ENCODE data around the gene CSTF3. TPM values are rescaled to one million over a fixed set of nuclear protein-coding genes. Genes with fewer than 3 reads are reported as not detected.
"Not testable (repeated sequence)": the region's sequence is repeated elsewhere in the genome, so short reads cannot be mapped to it uniquely, and the experiment has no call there.

Gene CSTF3
- polyA plus RNA-seq, 4 donors = 12.4 to 42.3 (median 19.4) TPM

DNA sequence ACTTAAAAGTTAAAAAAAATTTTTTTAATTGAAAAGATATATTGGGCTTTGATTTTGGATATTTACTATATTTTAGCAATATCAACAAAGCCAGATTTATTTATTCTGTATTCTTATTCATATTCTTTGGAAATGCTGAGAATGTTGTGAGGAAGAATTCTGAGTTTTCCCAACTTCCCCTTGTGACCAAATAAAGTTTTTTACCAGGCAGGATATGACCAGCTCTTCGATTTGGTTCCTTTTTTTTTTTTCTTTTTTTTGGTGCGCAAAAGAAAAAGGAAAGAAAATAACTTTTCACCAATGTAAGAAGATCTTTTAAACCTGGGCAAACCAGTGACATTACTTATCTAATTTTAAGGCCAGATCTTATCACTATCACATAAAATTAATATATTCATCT is 109.0 kb downstream of the CSTF3 start:
- 67 to 100% (median 93%) methylated on average over 2 of the region's 2 CpGs for WGBS, 3 donors
- Histone ChIP-seq H3K27ac (ENCODE audit: low read depth in 1 of 3, low read length in 2 of 3) (no peak overlapping the region), H3K27me3 (ENCODE audit: control insufficient read depth in 3 of 3, insufficient read depth in 3 of 3, low read length in 3 of 3) (no peaks in the 10 kb centered on the region), H3K36me3 (ENCODE audit: control insufficient read depth in 3 of 3, insufficient read depth in 2 of 3, low read depth in 1 of 3, low read length in 3 of 3) (peaks cover 4 to 17% (median 6%) of the 10 kb centered on the region in 3 donors), H3K9me3 (ENCODE audit: control insufficient read depth in 2 of 2, insufficient read depth in 1 of 2, low read depth in 1 of 2, low read length in 1 of 2) (no peaks in the 10 kb centered on the region), H3K4me1 (ENCODE audit: control insufficient read depth in 3 of 3, insufficient read depth in 2 of 3, low read depth in 1 of 3, low read length in 2 of 3) (peaks cover 0 to 13% (median 2%) of the 10 kb centered on the region in 3 donors), H3K4me3 (ENCODE audit: low read depth in 1 of 3, low read length in 3 of 3) (no peak overlapping the region)
- DNase-seq (no peak), FAIRE-seq (no peak)

DNA sequence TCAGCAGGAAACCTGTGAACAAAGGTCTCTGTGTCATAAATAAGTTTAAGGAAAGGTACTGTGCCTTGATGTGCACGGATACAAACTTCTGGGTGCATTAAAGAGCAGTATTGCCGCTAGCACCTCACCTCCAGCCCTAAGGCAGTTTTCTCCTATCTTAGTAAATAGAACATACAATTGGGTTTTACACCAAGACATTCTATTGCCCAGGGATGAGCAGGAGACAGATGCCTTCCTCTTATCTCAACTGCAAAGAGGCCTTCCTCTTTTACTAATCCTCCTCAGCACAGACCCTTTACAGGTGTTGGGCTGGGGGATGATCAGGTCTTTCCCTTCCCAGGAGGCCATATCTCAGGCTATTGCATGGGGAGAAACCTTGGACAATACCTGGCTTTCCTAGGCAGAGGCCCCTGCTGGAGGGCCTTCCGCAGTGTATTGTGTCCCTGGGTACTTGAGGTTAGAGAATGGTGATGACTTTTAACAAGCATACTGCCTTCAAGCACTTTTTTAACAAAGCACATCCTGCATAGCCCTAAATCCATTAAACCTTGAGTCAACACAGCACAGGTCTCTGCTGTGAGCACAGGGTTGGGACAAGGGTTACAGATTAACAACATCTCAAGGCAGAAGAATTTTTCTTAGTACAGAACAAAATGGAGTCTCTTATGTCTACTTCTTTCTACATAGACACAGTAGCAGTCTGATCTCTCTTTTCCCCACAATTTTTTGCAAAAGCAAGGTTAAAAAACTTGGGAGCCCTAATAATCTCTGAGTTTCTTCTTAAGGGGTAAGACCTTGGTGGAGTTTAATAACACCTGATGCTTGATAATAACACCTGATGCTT is 111.5 kb downstream of the CSTF3 start:
- FAIRE-seq; H3K27me3 ChIP-seq (ENCODE audit: control insufficient read depth in 3 of 3, insufficient read depth in 3 of 3, low read length in 3 of 3); H3K9me3 ChIP-seq (ENCODE audit: control insufficient read depth in 2 of 2, insufficient read depth in 1 of 2, low read depth in 1 of 2, low read length in 1 of 2); H3K4me3 ChIP-seq (ENCODE audit: low read depth in 1 of 3, low read length in 3 of 3); H3K27ac ChIP-seq (ENCODE audit: low read depth in 1 of 3, low read length in 2 of 3): not testable (repeated sequence)
- DNase-seq = peak; percentile 34 to 49
- 62 to 81% (median 73%) methylated on average over 3 of the region's 3 CpGs for WGBS, 3 donors
- Histone ChIP-seq H3K36me3 (ENCODE audit: control insufficient read depth in 3 of 3, insufficient read depth in 2 of 3, low read depth in 1 of 3, low read length in 3 of 3) (peaks cover 2 to 13% (median 10%) of the 10 kb centered on the region in 3 donors), H3K4me1 (ENCODE audit: control insufficient read depth in 3 of 3, insufficient read depth in 2 of 3, low read depth in 1 of 3, low read length in 2 of 3) (peaks cover 0 to 13% (median 6%) of the 10 kb centered on the region in 3 donors)

DNA sequence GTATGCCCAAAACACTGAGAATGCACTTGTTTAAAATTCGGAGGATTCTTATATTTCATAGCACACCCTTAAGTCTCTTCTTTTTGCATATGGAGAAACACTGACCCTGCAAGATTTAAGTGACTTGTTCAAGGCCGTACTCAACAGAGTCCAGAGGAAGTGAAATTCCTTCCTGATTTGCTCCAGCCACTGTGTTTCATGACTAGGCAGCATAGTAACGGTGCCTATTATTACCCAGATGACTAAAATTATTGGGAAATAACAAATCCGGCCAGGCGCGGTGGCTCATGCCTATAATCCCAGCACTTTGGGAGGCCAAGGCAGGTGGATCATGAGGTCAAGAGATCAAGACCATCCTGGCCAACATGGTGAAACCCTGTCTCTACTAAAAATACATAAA is 112.6 kb downstream of the CSTF3 start:
- not testable (repeated sequence) for H3K27ac ChIP-seq (ENCODE audit: low read depth in 1 of 3, low read length in 2 of 3); DNase-seq; H3K4me3 ChIP-seq (ENCODE audit: low read depth in 1 of 3, low read length in 3 of 3); FAIRE-seq; H3K27me3 ChIP-seq (ENCODE audit: control insufficient read depth in 3 of 3, insufficient read depth in 3 of 3, low read length in 3 of 3); H3K9me3 ChIP-seq (ENCODE audit: control insufficient read depth in 2 of 2, insufficient read depth in 1 of 2, low read depth in 1 of 2, low read length in 1 of 2)
- H3K4me1 ChIP-seq (ENCODE audit: control insufficient read depth in 3 of 3, insufficient read depth in 2 of 3, low read depth in 1 of 3, low read length in 2 of 3) = peaks cover 0 to 13% (median 9%) of the 10 kb centered on the region in 3 donors
- 88 to 94% (median 91%) methylated on average over 6 of the region's 6 CpGs for WGBS, 3 donors
- H3K36me3 ChIP-seq (ENCODE audit: control insufficient read depth in 3 of 3, insufficient read depth in 2 of 3, low read depth in 1 of 3, low read length in 3 of 3) = peaks cover 0 to 13% (median 13%) of the 10 kb centered on the region in 3 donors

DNA sequence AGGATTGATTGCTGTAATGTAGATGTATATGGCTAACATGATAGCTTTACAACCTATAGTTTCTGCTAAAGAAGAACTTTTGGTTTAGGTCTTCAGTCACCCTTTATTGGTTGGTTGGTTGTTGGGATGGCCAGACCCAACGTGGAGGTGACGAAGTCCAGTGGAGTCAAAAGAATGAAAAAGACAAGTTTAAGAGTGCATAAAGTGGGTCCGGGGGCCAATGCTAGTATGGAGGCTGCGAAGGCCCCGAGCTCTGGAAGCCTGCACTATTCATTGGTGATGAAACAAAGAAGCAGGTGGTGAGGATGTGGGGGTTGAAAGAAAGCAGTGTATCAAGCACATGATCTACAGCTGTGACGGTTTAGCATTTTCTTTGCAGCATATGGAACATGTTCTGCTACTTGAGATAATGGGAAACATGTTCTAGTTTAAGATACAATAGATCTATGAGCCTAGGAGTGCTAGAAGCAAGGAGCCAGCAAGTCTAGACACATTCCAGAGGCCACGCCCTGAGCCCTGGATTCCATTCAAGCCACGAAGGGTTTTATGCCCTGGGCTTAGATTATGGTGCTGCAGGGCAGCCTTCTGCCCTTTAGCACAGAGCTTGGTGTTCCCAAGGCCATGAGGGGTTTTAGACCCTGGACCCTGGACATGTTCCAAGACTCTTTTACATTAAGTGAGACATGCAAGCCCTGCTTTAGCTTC is 115.6 kb downstream of the CSTF3 start:
- FAIRE-seq (no peak), DNase-seq (peak in 1 of 2 donors; percentile 98)
- H3K36me3 ChIP-seq (ENCODE audit: control insufficient read depth in 3 of 3, insufficient read depth in 2 of 3, low read depth in 1 of 3, low read length in 3 of 3) = peaks cover 0 to 13% (median 8%) of the 10 kb centered on the region in 3 donors
- H3K4me1 ChIP-seq (ENCODE audit: control insufficient read depth in 3 of 3, insufficient read depth in 2 of 3, low read depth in 1 of 3, low read length in 2 of 3) = peaks cover 0 to 18% (median 9%) of the 10 kb centered on the region in 3 donors
- H3K27ac ChIP-seq (ENCODE audit: low read depth in 1 of 3, low read length in 2 of 3) = peak overlapping the region in 1 of 3 donors; percentile 78
- H3K9me3 ChIP-seq (ENCODE audit: control insufficient read depth in 2 of 2, insufficient read depth in 1 of 2, low read depth in 1 of 2, low read length in 1 of 2) = peaks cover 0 to 8% of the 10 kb centered on the region in 2 donors
- WGBS, 3 donors = 64 to 85% (median 78%) methylated on average over 8 of the region's 8 CpGs
- H3K4me3 ChIP-seq (ENCODE audit: low read depth in 1 of 3, low read length in 3 of 3) = no peak overlapping the region
- H3K27me3 ChIP-seq (ENCODE audit: control insufficient read depth in 3 of 3, insufficient read depth in 3 of 3, low read length in 3 of 3) = no peaks in the 10 kb centered on the region

DNA sequence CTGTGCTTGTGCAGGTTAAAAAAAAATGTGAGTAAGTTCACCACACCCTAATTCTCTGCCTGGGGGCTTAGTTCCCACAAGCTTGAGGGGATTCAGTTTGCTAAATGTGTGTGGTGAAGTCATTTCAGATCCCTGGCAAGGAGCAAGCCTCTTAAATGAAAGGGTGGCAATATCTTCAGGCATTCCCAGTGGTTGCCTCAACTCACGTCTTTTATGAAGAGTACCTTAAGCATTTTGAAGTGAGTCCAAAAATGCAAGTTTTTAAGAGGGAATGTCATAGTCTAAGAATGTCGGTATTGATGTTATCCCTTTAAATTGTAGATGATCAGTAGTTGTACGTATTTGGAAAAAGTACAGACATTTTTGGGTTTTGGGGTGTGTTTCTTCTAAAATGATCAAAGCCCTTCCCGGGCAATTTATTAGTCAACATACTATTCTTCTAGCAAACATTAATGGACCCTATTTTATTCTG is 117.0 kb downstream of the CSTF3 start:
- peaks cover 0 to 8% of the 10 kb centered on the region in 2 donors for H3K9me3 ChIP-seq (ENCODE audit: control insufficient read depth in 2 of 2, insufficient read depth in 1 of 2, low read depth in 1 of 2, low read length in 1 of 2)
- 74 to 86% (median 82%) methylated on average over 4 of the region's 4 CpGs for WGBS, 3 donors
- peaks cover 0 to 13% (median 8%) of the 10 kb centered on the region in 3 donors for H3K36me3 ChIP-seq (ENCODE audit: control insufficient read depth in 3 of 3, insufficient read depth in 2 of 3, low read depth in 1 of 3, low read length in 3 of 3)
- DNase-seq (no peak), FAIRE-seq (no peak)
- H3K4me3 ChIP-seq (ENCODE audit: low read depth in 1 of 3, low read length in 3 of 3) = no peak overlapping the region
- H3K4me1 ChIP-seq (ENCODE audit: control insufficient read depth in 3 of 3, insufficient read depth in 2 of 3, low read depth in 1 of 3, low read length in 2 of 3) = peaks cover 4 to 11% (median 7%) of the 10 kb centered on the region in 3 donors
- no peaks in the 10 kb centered on the region for H3K27me3 ChIP-seq (ENCODE audit: control insufficient read depth in 3 of 3, insufficient read depth in 3 of 3, low read length in 3 of 3)
- no peak overlapping the region for H3K27ac ChIP-seq (ENCODE audit: low read depth in 1 of 3, low read length in 2 of 3)

DNA sequence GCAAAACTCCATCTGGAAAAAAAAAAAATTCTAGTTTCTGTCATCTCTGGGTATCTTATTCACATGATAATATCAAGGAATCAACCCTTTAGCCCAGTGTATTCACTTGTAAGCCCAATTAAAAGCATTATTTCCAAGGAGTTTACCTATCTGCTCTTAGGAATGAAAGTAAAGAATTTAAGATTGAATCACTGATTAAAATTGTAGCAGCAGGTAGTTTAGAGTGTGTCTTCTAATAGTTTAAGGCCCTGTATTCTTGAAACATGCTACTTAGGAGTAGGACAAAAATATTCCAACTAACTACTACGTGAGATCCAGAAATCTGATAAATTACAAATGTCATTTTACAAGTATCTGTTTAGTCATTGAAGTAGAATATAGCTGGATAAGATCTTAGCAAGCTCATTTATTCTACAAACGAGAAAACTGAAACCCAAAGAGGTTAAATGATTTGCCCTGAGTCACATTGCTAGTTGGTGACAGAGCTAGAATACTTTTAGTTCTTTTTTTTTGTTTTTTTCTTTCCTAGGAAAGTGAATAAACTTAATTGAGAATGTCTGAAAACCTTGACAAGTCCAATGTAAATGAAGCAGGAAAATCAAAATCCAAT is 118.0 kb downstream of the CSTF3 start:
- WGBS, 3 donors = 60 to 67% (median 64%) methylated on average over 2 of the region's 2 CpGs
- Histone ChIP-seq H3K4me1 (ENCODE audit: control insufficient read depth in 3 of 3, insufficient read depth in 2 of 3, low read depth in 1 of 3, low read length in 2 of 3) (peaks cover 4 to 9% (median 9%) of the 10 kb centered on the region in 3 donors), H3K27ac (ENCODE audit: low read depth in 1 of 3, low read length in 2 of 3) (no peak overlapping the region), H3K4me3 (ENCODE audit: low read depth in 1 of 3, low read length in 3 of 3) (no peak overlapping the region), H3K27me3 (ENCODE audit: control insufficient read depth in 3 of 3, insufficient read depth in 3 of 3, low read length in 3 of 3) (no peaks in the 10 kb centered on the region), H3K36me3 (ENCODE audit: control insufficient read depth in 3 of 3, insufficient read depth in 2 of 3, low read depth in 1 of 3, low read length in 3 of 3) (peaks cover 0 to 13% (median 8%) of the 10 kb centered on the region in 3 donors), H3K9me3 (ENCODE audit: control insufficient read depth in 2 of 2, insufficient read depth in 1 of 2, low read depth in 1 of 2, low read length in 1 of 2) (peaks cover 0 to 8% of the 10 kb centered on the region in 2 donors)
- no peak for FAIRE-seq
- DNase-seq = no peak

DNA sequence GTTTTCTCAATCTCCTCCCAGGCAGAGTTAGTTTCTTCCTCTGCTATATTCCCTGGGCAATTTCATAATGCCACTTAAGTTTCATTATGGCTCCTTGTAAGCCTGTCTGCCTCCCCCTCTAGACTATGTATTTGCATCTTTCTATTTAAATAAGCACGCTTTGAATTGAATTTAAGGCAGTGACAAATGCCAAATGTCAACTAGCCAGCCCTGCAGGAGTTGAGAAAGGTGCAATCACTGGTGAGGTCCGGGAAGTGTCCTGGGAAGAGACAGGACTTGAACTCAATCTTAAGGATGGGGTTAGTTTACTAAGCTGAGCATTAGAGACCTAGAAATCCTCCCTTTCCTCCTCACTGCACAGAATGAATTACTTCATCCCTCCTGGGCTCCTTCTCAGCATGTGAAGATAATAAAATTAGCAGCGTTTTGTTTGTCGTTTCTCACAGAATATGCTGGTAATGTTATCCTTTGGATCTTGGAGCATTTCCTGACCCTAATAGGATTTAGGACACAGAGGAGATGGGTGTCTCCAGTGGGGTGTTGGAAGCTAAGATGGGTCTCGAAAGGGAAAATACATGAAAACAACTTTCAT is 120.3 kb downstream of the CSTF3 start:
- peaks cover 4 to 9% (median 9%) of the 10 kb centered on the region in 3 donors for H3K4me1 ChIP-seq (ENCODE audit: control insufficient read depth in 3 of 3, insufficient read depth in 2 of 3, low read depth in 1 of 3, low read length in 2 of 3)
- H3K27ac ChIP-seq (ENCODE audit: low read depth in 1 of 3, low read length in 2 of 3) = no peak overlapping the region
- H3K27me3 ChIP-seq (ENCODE audit: control insufficient read depth in 3 of 3, insufficient read depth in 3 of 3, low read length in 3 of 3) = no peaks in the 10 kb centered on the region
- H3K36me3 ChIP-seq (ENCODE audit: control insufficient read depth in 3 of 3, insufficient read depth in 2 of 3, low read depth in 1 of 3, low read length in 3 of 3) = peaks cover 0 to 10% (median 6%) of the 10 kb centered on the region in 3 donors
- H3K4me3 ChIP-seq (ENCODE audit: low read depth in 1 of 3, low read length in 3 of 3) = peak overlapping the region in 1 of 3 donors; percentile 89
- WGBS, 3 donors = 57 to 65% (median 62%) methylated on average over 5 of the region's 5 CpGs
- no peak for DNase-seq
- no peak for FAIRE-seq
- H3K9me3 ChIP-seq (ENCODE audit: control insufficient read depth in 2 of 2, insufficient read depth in 1 of 2, low read depth in 1 of 2, low read length in 1 of 2) = peaks cover 0 to 8% of the 10 kb centered on the region in 2 donors

All from small intestine (tissue), 7 donors.